Measurements from ENCODE around the gene PRKN. TPM values are rescaled to one million over a fixed set of nuclear protein-coding genes. Genes with fewer than 3 reads are reported as not detected.
"Not testable (repeated sequence)": the region's sequence is repeated elsewhere in the genome, so short reads cannot be mapped to it uniquely, and the experiment has no call there.

PRKN gene
- total RNA-seq, 4 donors from 2014 or later, result 4.5 to 12.3 (median 9.0) TPM

DNA sequence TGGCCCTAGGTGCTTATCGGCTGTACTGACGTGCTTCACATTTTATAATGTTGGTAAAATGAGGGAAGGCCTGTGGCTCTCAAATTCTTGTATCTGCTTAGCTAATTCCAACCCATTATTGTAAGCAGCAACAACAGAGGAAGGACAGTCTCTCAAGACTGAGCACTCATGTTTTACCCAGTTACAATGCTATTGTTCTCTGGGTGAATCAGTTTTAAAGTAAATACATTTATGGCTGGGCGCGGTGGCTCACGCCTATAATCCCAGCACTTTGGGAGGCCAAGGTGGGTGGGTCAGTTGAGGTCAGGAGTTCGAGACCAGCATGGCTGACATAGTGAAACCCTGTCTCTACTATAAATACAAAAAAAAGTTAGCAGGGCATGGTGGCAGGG, 194.6 kb downstream of the PRKN start:
- peak overlapping the region; percentile 24 to 63 (median 58) for H3K27ac ChIP-seq
- H3K36me3 ChIP-seq, result no peaks in the 10 kb centered on the region
- WGBS, 2 donors (ENCODE audit: low coverage in 1 of 2), result 7 to 52% methylated on average over 2 to 6 of the region's 6 CpGs
- peak; percentile 71 for DNase-seq
- intact Hi-C loops (cut with DNase I; ENCODE audit: low total_unique reads) (no loop called here), in situ Hi-C loops (cut with MboI; ENCODE audit: low pct_ligation_motif_present in 1 of 4, low pct_unique_long_range_greater_than_20kb in 1 of 4, low sequenced_read_pairs in 3 of 4) (no loop called here)
- H3K4me3 ChIP-seq, result no peak overlapping the region
- no peaks in the 10 kb centered on the region for H3K27me3 ChIP-seq
- TF ChIP-seq, protein P1, sequence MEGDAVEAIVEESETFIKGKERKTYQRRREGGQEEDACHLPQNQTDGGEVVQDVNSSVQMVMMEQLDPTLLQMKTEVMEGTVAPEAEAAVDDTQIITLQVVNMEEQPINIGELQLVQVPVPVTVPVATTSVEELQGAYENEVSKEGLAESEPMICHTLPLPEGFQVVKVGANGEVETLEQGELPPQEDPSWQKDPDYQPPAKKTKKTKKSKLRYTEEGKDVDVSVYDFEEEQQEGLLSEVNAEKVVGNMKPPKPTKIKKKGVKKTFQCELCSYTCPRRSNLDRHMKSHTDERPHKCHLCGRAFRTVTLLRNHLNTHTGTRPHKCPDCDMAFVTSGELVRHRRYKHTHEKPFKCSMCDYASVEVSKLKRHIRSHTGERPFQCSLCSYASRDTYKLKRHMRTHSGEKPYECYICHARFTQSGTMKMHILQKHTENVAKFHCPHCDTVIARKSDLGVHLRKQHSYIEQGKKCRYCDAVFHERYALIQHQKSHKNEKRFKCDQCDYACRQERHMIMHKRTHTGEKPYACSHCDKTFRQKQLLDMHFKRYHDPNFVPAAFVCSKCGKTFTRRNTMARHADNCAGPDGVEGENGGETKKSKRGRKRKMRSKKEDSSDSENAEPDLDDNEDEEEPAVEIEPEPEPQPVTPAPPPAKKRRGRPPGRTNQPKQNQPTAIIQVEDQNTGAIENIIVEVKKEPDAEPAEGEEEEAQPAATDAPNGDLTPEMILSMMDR (IDR thresholded peaks at IDR 0.05), result no peak
- TF ChIP-seq POLR2AphosphoS5 (IDR thresholded peaks at IDR 0.05), result peak in 1 of 3 donors; percentile 17
- H3K9me3 ChIP-seq, result no peaks in the 10 kb centered on the region
- H3K4me1 ChIP-seq, result peaks cover 8 to 22% (median 12%) of the 10 kb centered on the region in 4 donors

DNA sequence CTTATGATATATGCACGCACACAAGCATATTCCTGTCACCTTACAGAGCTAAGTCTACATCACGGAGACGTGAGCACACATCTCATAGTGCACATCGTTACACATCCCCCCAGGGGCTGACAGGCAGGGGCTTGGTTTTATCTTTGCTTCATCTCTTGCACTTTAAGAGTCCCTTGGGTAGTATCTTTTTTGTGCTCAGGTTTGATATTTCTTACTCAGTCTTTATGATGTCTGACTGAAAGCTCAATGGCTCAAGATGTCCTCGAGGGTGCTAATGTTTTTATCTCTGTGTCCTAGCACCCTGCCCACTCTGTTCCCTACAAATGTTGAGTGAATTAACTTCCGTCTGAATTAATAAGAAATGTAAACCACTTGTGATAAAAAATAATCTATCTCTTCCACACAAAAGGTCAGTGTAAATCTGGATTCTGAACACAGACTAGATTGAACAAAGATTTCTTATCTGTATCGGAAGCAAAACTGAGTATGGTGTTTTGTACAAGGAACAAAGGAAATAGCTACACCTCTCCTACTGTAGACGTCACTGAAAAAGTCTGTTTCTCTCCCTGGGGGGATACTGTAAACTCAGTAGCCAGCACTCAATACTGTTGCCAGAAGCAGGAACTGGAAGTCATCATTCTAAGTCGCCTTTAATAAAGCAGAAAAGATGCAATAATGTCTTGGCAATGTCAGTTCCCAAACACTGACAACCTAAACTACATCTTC, 195.1 kb downstream of the PRKN start:
- peaks cover 8 to 28% (median 13%) of the 10 kb centered on the region in 4 donors for H3K4me1 ChIP-seq
- H3K27me3 ChIP-seq, result no peaks in the 10 kb centered on the region
- H3K36me3 ChIP-seq, result no peaks in the 10 kb centered on the region
- intact Hi-C loops (cut with DNase I; ENCODE audit: low total_unique reads), result no loop called here
- no peak overlapping the region for H3K4me3 ChIP-seq
- peak overlapping the region; percentile 24 to 63 (median 58) for H3K27ac ChIP-seq
- no peak for DNase-seq
- H3K9me3 ChIP-seq, result no peaks in the 10 kb centered on the region
- 53 to 58% methylated on average over 6 to 9 of the region's 9 CpGs for WGBS, 2 donors (ENCODE audit: low coverage in 1 of 2)
- in situ Hi-C loops (cut with MboI; ENCODE audit: low pct_ligation_motif_present in 1 of 4, low pct_unique_long_range_greater_than_20kb in 1 of 4, low sequenced_read_pairs in 3 of 4), result no loop called here
- TF ChIP-seq POLR2AphosphoS5 (IDR thresholded peaks at IDR 0.05), result no peak
- TF ChIP-seq EP300 (IDR thresholded peaks at IDR 0.05; ENCODE audit: low read depth), result no peak
- TF ChIP-seq POLR2A (IDR thresholded peaks at IDR 0.05), result no peak
- TF ChIP-seq, protein P1 (IDR thresholded peaks at IDR 0.05), result no peak

DNA sequence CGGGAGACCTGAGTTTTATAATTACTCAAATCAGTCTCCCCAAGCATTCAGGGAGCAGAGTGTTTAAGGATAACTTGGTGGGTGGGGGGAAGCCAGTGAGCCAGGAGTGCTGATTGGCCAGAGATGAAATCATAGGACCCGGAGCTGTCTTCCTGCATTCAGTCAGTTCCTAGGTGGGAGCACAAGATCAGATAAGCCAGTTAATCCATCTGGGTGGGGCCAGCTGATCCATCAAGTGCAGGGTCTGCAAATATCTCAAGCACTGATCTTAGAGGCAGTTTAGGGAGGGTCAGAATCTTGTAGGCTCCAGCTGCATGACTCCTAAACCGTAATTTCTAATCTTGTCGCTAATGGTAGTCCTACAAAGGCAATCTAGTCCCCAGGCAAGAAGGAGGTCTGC, 196.2 kb downstream of the PRKN start:
- H3K27ac ChIP-seq; H3K27me3 ChIP-seq; DNase-seq; H3K9me3 ChIP-seq; H3K4me3 ChIP-seq; in situ Hi-C loops (cut with MboI; ENCODE audit: low pct_ligation_motif_present in 1 of 4, low pct_unique_long_range_greater_than_20kb in 1 of 4, low sequenced_read_pairs in 3 of 4); H3K36me3 ChIP-seq; intact Hi-C loops (cut with DNase I; ENCODE audit: low total_unique reads): not testable (repeated sequence)
- WGBS, 2 donors (ENCODE audit: low coverage in 1 of 2), result 95% methylated on average over 4 of the region's 4 CpGs; no CpG with 5 or more reads in 1 of the 2 donors
- peaks cover 8 to 36% (median 15%) of the 10 kb centered on the region in 4 donors for H3K4me1 ChIP-seq

DNA sequence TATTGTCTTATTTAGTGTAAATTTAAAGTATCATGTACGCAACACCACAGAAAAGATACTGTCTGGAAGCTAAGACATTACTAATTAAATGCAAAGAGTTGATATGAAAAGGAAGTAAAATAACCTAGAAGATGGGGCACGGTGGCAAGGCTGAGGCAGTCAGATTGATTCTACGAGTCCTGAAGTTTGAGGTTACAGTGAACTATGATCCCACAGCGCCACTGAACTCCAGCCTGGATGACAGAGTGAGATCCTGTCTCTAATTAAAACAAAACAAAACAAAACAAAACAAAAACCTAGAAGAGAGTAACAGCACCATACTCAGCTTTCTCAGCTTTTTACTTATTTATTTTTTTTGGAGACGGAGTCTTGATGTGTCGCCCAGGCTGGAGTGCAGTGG, 199.0 kb downstream of the PRKN start:
- no peaks in the 10 kb centered on the region for H3K36me3 ChIP-seq
- H3K9me3 ChIP-seq, result no peaks in the 10 kb centered on the region
- DNase-seq, result no peak
- no peak overlapping the region for H3K27ac ChIP-seq
- H3K4me3 ChIP-seq, result no peak overlapping the region
- 72 to 88% methylated on average over 6 of the region's 6 CpGs for WGBS, 2 donors (ENCODE audit: low coverage in 1 of 2)
- H3K4me1 ChIP-seq, result peaks cover 8 to 31% (median 17%) of the 10 kb centered on the region in 4 donors
- in situ Hi-C loops (cut with MboI; ENCODE audit: low pct_ligation_motif_present in 1 of 4, low pct_unique_long_range_greater_than_20kb in 1 of 4, low sequenced_read_pairs in 3 of 4), result no loop called here
- H3K27me3 ChIP-seq, result no peaks in the 10 kb centered on the region
- no peak for TF ChIP-seq POLR2A (IDR thresholded peaks at IDR 0.05)
- TF ChIP-seq, protein P1 (IDR thresholded peaks at IDR 0.05), result no peak
- TF ChIP-seq EP300 (IDR thresholded peaks at IDR 0.05; ENCODE audit: low read depth), result no peak
- TF ChIP-seq POLR2AphosphoS5 (IDR thresholded peaks at IDR 0.05), result no peak
- intact Hi-C loops (cut with DNase I; ENCODE audit: low total_unique reads), result no loop called here

DNA sequence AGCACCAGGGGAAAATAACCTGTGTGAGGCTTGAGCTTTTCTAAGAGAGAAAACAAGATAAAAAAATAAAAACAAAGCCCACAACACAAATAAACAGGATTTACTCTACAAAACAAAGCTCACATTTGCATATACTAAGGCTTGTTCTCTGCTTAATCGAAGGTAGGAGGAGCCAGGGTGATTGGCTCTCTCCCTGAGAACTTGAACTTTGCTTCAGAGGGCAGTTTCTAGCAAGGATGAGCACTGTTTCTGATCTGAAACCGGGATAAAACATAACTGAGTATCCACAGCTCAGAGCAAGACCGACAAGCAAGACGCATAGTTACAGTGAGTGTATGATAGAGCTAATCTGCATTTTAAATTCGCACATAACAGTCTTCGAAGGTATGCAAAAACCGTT, 200.6 kb downstream of the PRKN start:
- Histone ChIP-seq H3K4me3 (no peak overlapping the region), H3K27ac (no peak overlapping the region), H3K36me3 (no peaks in the 10 kb centered on the region), H3K9me3 (no peaks in the 10 kb centered on the region), H3K27me3 (no peaks in the 10 kb centered on the region), H3K4me1 (peaks cover 0 to 17% (median 6%) of the 10 kb centered on the region in 4 donors)
- DNase-seq, result no peak
- TF ChIP-seq, protein P1 (IDR thresholded peaks at IDR 0.05), result no peak
- no peak for TF ChIP-seq POLR2A (IDR thresholded peaks at IDR 0.05)
- TF ChIP-seq EP300 (IDR thresholded peaks at IDR 0.05; ENCODE audit: low read depth), result no peak
- no peak for TF ChIP-seq POLR2AphosphoS5 (IDR thresholded peaks at IDR 0.05)
- in situ Hi-C loops (cut with MboI; ENCODE audit: low pct_ligation_motif_present in 1 of 4, low pct_unique_long_range_greater_than_20kb in 1 of 4, low sequenced_read_pairs in 3 of 4) (no loop called here), intact Hi-C loops (cut with DNase I; ENCODE audit: low total_unique reads) (no loop called here)
- WGBS, 2 donors (ENCODE audit: low coverage in 1 of 2), result 78 to 85% methylated on average over 7 of the region's 7 CpGs
